Activated naive CD8-positive, alpha-beta T cell treated with anti-CD3 and anti-CD28 coated beads, Interleukin-2, amount 50 U/mL, for 16 hours (primary cell): ENCODE measurements around the gene HDHD5.

ENCODE experiments used
- DNase-seq: peaks from one replicate; pipeline ENCODE4 v3.0.0-alpha.2; 2020; ENCODE audit warnings: low read depth, low spot score

Gene HDHD5

DNA sequence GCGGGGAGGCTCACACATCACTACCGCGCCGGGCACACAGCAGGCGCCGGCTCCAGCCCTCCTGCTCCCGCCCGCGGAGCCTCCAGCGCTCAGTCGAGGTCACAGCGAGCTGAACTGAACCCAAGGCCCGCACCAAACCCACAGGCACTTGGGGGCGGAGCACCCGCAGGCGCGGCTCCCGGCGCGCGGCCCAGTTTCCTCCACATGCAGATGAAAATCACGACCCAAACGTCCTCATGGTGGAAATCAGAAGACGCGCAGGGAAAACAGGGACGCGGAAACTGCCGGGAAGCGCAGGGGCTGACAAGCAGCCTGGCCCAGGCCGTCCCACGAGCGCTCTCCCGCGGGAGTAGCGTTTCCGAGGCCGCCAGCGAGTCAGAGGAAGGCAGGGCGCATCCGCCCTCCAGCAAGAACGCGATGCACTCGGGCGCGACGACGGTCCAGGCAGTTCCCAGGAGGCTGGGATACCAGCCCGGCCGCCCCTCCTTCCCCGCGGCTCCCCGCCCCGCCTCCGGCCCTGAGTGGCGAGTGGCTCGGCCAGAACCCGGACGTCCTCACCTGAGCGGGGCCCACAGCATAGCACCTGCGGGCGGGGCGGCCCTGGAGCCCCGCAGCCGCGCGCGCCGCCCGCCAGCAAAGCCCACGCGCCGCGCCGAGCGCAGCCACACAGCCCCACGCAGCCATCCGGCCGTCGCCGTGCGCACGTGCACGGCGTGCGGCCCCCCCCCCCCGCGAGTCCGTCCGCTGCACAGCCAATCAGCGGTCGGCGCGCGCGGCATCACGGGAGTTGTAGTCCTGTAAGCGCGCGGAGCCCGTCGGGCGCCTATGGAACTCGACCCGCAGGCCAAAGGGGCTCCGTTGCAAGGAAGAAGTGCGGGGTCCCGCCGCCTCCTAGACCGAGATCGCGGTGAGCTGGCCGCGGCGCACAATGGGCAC, at the start of gene HDHD5:
HDHD5 (minus strand) TSS at position 710 of the 936 bp plus-strand sequence; CDS start at position 684, 26 bp downstream.
- DNase-seq = peak; percentile 80

GRCh38 chr22:17205432-17205831, 46.4 kb upstream of the HDHD5 start:
- DNase-seq = no peak

DNA sequence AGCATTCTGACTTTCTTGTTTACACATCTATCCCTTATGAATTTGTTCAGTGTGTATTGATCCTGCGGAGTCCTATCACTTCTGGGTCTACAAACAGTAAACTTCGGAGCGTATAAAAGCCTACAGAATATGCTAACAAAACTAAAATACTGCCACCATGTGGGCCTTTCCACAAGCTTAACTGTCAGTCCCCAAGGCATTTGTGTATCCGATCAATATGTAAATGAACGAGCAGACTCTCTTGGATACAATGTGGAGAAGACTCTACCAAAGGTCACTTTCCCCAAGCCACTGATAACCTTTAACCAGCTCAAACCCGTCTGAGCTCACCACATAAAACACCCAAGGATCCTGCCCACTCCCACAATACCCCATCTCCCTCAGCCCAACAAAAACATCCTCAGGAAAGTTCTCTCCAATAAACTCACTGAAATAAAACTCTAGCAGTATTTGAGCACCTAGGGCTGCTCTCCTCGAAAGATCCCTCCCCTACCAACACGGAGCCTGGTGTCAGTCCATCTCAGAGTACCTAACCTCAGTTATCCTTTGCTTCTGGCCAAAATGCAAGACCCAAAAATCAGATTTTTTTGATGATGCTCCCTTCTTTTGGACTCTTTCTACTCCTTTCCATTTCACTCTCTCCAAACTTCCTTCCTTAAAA, 42.3 kb upstream of the HDHD5 start:
- no peak for DNase-seq

DNA sequence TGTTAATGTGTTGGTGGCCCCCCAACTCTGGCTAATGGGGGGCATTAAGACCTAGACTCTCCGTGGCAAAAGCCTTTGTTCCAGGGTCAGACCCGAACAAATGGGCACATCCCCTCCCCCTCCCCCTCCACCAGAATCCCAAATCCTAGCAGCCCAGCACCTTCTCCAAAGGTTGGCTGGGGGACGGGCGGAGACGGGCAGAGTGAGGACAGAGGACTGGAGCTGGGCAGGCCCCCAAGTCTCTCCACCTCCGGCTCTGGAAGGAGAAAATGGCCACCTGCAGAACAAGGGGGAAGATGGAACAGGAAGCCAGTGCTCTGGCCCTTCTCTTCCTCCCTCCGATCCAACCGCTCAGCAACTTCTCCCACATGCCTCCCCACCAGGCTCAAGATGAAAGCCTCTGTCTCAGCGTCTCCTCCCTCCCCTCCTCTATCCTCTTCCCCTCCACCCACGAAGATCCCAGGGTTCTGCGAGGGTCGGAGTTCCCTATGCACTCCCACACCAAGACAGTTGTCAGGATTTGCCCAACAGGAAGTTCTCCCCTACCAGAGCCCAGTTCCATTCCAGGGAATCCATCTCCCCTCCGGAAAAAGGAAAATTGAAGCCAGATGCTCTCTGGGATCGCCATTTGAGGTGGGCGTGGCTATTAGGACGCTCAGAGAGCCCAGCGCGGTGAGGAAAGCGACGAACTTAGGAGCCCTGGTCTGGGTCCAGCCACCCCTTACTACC, 40.1 kb upstream of the HDHD5 start:
- no peak for DNase-seq

GRCh38 chr22:17198170-17199002, 39.3 kb upstream of the HDHD5 start:
- no peak for DNase-seq

DNA sequence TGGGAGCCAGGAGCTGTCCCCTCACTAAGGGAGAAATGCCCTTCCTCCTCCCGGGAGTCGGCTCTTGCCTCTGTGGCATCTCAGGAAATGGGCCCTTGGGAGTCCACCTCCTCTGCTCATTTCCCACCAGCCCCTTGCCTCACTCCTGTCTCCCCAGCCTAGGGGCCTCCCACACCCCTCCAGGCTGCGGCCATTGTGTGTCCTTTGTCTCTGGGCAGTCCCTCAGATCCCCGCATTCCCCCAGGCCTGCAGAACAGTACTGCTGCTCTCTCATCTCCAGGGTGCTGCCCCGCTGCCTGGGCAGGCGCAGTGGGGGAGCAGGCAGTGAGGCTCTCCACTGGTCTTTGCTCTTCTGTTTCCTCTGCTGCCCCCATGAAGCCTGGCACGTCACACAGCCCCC, 35.1 kb upstream of the HDHD5 start:
- no peak for DNase-seq

DNA sequence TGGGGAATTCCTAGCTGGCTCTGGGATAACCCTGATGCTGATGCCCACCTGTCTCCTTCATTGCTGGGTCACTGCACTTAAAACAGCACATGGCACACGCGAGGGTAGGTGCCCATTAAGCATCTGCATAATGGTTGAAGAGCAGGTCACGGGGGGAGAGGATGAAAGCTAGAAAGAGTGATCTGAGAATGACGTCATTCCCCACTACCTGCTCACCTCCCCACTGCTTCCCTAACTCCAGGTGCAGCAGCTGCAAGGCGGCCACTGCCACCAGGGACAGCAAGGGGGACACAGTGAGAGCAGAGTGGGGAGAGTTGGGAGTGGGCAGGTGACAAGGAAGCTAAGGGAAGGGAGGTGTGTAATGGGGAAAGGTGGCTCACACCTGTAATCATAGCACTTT, 33.1 kb upstream of the HDHD5 start:
- no peak for DNase-seq

DNA sequence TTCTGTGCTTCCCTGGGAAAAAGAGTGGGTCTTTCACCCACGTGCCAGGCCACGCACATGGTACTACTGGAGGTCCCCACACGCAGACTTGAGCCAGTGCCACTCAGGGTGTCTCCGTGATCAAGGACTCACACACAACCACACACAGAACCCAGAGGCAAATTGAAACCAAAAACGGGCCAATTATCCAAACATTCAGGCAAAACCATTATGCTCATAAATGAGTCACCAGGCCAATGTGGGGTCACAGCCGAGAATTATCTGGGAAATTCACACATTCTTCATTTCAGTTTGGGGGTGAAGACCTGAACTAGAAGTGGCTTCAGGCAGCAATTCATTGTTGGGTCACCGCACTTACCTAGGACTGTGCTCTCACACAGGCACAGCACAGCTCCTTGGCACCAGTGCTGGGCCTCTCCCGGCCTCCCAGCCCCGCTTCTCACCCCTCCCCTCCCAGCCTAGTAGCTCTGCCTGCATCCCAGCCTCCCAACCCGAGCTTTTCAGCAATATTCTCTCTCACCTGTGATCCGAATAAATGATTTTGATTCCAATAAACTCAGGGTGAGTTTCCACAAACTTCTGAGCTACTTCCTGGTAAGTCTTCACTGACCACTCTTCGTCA, 32.2 kb upstream of the HDHD5 start:
- no peak for DNase-seq

- no peak for DNase-seq
Observed at GRCh38 chr22:17190702-17191101, 31.6 kb upstream of the HDHD5 start.

DNA sequence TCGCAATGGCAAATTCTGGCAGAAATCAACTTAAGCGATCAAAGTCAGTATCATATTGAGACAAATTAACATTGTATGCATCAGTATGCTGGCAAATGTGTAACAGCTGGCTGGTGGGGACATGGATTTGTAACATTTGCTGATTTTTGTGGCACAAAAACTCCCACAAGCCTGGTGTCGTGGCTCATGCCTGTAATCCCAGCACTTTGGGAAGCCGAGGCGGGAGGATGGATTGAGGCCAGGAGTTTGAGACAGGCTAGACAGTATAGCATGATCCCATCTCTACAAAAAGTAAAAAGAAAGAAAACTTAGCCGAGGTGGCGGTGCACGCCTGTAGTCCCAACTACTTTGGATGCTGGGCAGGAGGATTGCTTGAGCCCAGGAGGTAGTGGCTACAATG, 17.6 kb upstream of the HDHD5 start:
- no peak for DNase-seq

DNA sequence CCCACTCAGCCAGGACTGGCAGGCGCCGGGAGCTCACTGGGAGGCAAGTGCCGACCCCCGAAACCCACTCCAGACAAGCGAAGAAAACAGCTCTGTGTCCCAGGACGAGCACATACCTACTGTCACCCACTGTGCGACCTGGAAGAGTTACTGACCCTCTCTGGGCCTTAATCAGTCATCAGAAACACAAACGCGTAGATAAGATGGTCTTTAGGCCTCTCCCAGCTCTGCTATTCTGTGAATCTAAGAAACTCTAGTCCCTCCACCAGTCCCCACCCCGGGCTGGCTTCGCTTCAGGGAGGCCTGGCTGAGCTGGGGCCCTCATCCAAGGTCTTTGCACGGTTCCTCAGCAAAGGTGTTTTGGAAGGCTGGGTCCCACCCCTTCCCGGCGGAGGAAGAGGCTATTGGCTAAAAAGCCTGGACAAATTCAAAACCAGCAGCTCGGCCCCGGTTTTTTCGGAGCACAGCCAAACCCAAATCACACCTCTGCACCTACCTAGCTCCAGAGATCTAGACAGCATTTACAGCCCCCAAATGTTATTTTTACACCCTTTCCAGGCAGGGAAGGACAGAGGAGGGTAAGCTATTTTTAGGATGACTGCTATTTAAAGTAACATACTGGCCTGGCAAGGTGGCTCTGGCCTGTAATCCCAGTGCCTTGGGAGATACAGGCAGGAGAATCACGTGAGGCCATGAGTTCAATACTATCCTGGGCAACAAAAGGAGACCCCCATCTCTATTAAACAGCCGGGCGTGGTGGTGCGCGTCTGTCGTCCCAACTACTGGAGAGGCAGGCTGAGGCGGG, 13.2 kb upstream of the HDHD5 start:
- no peak for DNase-seq

DNA sequence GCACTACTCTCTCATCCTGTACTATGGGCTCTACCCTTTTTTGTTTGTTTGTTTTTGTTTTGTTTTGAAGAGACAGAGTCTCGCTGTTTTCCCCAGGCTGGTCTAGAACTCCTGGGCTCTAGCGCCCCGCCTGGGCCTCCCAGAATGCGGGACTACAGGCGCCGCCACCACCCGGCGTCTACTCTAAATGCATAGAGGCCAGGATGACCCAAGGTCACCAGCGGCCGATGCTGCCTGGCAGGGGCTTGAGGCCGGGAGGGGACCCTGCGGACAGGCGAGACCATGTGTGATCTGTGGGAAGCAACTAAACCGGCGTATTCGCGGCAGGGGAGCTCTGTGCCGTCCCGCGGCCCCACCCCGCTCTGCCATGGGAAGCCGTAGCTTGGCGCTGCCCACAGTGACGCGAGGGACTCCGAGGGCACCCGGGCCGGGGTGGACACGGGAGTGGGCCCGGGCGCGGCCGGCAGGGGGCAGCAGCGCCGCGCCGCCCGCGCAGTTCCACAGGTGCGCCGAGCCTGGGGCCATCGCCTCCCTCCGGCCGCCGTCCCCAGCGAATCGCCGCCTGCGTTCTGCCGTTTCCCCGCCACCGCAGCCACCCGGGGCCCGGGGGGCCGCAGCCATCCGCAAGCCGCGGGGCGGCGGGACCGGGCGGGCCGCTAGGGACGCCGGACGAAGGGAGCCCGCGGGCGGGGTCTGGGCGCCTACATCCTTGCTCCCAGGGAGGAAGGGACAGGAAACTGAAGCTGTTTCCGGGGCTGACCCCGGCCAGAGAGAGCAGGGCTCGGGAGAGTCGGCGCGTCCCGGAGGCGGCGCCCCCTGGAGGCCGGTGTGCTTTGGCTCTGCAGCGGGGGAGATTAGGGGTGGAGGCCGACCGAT, 12.3 kb upstream of the HDHD5 start:
- peak; percentile 58 for DNase-seq

DNA sequence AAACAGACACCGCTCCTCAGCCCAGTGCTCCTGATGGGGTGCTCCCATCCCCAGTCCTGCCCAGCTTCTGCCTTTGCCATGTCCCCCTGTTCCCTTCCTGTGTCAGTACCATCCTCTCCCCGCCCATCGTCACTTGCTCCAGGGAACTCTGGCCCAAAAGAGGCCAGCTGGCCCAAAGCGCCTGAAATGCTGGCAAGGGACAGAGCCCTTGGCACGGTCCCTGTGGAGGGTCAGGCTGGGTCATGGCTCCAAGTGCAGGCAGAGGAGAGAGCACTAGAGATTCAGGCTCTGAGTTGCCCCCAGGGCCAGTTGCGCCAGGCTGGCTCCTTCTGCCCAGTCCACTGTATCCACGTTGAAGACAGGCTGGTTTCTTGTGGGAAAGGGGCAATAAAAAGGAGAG, 8.4 kb upstream of the HDHD5 start:
- no peak for DNase-seq

- DNase-seq = no peak
Observed at GRCh38 chr22:17164392-17165024, 5.4 kb upstream of the HDHD5 start.

GRCh38 chr22:17162731-17163130, 3.7 kb upstream of the HDHD5 start:
- no peak for DNase-seq

GRCh38 chr22:17161991-17162390, 2.9 kb upstream of the HDHD5 start:
- no peak for DNase-seq

GRCh38 chr22:17159504-17159951, 451 bp upstream of the HDHD5 start:
- DNase-seq = peak; percentile 30

- no peak for DNase-seq
Observed at GRCh38 chr22:17158176-17158567, 905 bp downstream of the HDHD5 start.

GRCh38 chr22:17157714-17158113, 1.4 kb downstream of the HDHD5 start:
- no peak for DNase-seq
